DND-41 (cell line): Measurements from ENCODE around the gene ST6GALNAC1.
"Not testable (repeated sequence)": the region's sequence is repeated elsewhere in the genome, so short reads cannot be mapped to it uniquely, and the experiment has no call there.

Experiments
- ATAC-seq: fragments of 200-7000 bp; cut with Tn5 transposase; 3 replicates; pipeline ENCODE4 v1.9.1; 2021; ENCODE audit warnings: low read depth; ENCODE audit not compliant: insufficient read depth
- DNase-seq: peaks from one replicate; pipeline ENCODE4 v3.0.0-alpha.2; 2020
- H2AFZ ChIP-seq: 2 replicates; pipeline ENCODE4 v1.6.0; 2012; ENCODE audit warnings: low read depth, low read length
- H3K27ac ChIP-seq: 2 replicates; pipeline ENCODE4 v1.5.1; 2012; ENCODE audit warnings: low read length, inconsistent platforms
- H3K27me3 ChIP-seq: fragments of 200-600 bp; sonication (generic); 2 replicates; pipeline ENCODE4 v1.6.0; 2012; ENCODE audit warnings: low read length, mild to moderate bottlenecking, inconsistent platforms; ENCODE audit not compliant: insufficient read depth, poor library complexity
- H3K36me3 ChIP-seq: 2 replicates; pipeline ENCODE4 v1.5.1; 2012; ENCODE audit warnings: low read length, inconsistent platforms; ENCODE audit not compliant: insufficient read depth
- H3K4me1 ChIP-seq: 2 replicates; pipeline ENCODE4 v1.5.1; 2012; ENCODE audit warnings: mild to moderate bottlenecking, low read length; ENCODE audit not compliant: insufficient read depth
- H3K4me2 ChIP-seq: 2 replicates; pipeline ENCODE4 v1.6.0; 2012; ENCODE audit warnings: mild to moderate bottlenecking, moderate library complexity, low read length, inconsistent platforms; ENCODE audit not compliant: insufficient read depth
- H3K4me3 ChIP-seq, 2 experiments: fragments of 200-600 bp in 1 of 2; shearing (Covaris generic) in 1 of 2; 2 replicates each; pipeline ENCODE4 v1.5.1; 2012 to 2016; ENCODE audit warnings: inconsistent platforms in 2 of 2, low read length in 2 of 2, mild to moderate bottlenecking in 2 of 2, low read depth in 1 of 2, moderate library complexity in 1 of 2
- H3K79me2 ChIP-seq: 2 replicates; pipeline ENCODE4 v1.6.0; 2012; ENCODE audit warnings: low read length, inconsistent platforms; ENCODE audit not compliant: insufficient read depth
- H3K9ac ChIP-seq: 2 replicates; pipeline ENCODE4 v1.6.0; 2012; ENCODE audit warnings: low read depth, mild to moderate bottlenecking, inconsistent platforms, low read length, moderate library complexity
- H3K9me3 ChIP-seq: 2 replicates; pipeline ENCODE4 v1.5.1; 2012; ENCODE audit warnings: low read length, moderate library complexity, mild to moderate bottlenecking, inconsistent platforms; ENCODE audit not compliant: insufficient read depth, severe bottlenecking
- H4K20me1 ChIP-seq: 2 replicates; pipeline ENCODE4 v1.6.0; 2012; ENCODE audit warnings: low read length; ENCODE audit not compliant: insufficient read depth
- EZH2 ChIP-seq: IDR thresholded peaks from 3 replicates; pipeline ENCODE4 v1.6.1; 2012; ENCODE audit warnings: borderline replicate concordance, low read depth, mild to moderate bottlenecking, moderate library complexity, low read length, inconsistent platforms; ENCODE audit not compliant: severe bottlenecking
- TF ChIP-seq, protein P1 (sequence below): IDR thresholded peaks from 2 replicates; pipeline ENCODE4 v1.5.1; 2012; ENCODE audit warnings: borderline replicate concordance, low read length, moderate library complexity, mild to moderate bottlenecking; ENCODE audit not compliant: poor library complexity, severe bottlenecking; ENCODE audit errors: extremely low read depth

ST6GALNAC1 gene

DNA sequence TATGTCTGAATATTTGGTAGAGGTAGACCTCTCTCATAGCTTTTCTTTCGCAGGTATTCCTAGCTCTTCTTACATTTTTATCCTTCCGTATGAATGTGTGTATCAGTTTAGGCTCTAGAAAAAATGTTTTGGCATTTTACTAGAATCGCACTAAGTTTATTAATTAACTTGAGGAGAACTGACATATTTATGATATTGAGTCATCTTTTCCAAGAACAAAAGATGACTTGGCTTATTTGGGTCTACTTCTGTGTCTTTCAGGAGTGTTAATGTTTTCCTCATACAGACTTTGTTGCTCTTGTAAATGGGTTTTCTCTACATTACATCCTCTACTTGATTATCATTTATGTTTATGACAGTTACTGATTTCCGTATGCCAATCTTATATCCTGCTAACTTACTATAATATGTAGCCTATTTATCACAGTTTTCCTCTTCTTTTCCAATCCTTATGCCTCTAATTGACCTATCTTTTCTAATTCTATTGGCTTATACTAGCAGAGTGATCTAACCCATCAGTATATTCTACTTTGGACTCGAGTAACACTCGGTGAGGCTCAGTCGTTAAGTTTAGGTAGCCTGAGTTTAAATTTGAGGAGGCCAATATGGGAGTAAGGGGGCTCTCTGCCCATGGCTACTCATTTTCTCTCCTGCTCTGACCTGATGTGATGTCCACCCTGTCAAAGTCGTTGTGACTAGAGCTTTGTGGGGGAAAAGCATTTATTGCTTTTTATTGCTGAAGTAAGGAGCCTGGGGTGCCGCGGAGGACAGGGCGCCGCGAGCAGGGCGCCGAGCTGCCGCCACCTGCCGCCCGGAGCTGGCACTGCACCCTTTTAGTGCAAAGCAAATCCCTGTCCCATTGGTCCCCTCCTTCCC lies 20.0 kb downstream of the ST6GALNAC1 start:
- no peak overlapping the region for H3K9ac ChIP-seq
- TF ChIP-seq EZH2: no peak
- TF ChIP-seq, protein P1, sequence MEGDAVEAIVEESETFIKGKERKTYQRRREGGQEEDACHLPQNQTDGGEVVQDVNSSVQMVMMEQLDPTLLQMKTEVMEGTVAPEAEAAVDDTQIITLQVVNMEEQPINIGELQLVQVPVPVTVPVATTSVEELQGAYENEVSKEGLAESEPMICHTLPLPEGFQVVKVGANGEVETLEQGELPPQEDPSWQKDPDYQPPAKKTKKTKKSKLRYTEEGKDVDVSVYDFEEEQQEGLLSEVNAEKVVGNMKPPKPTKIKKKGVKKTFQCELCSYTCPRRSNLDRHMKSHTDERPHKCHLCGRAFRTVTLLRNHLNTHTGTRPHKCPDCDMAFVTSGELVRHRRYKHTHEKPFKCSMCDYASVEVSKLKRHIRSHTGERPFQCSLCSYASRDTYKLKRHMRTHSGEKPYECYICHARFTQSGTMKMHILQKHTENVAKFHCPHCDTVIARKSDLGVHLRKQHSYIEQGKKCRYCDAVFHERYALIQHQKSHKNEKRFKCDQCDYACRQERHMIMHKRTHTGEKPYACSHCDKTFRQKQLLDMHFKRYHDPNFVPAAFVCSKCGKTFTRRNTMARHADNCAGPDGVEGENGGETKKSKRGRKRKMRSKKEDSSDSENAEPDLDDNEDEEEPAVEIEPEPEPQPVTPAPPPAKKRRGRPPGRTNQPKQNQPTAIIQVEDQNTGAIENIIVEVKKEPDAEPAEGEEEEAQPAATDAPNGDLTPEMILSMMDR: peak; percentile 87
- no peak overlapping the region for H3K27ac ChIP-seq
- no peak overlapping the region for H3K4me2 ChIP-seq
- H2AFZ ChIP-seq: no peak overlapping the region
- no peak overlapping the region for H3K4me3 ChIP-seq
- no peaks in the 10 kb centered on the region for H3K4me1 ChIP-seq
- no peaks in the 10 kb centered on the region for H3K9me3 ChIP-seq
- peak; percentile 74 for DNase-seq
- H3K79me2 ChIP-seq: no peaks in the 10 kb centered on the region
- no peaks in the 10 kb centered on the region for H3K36me3 ChIP-seq
- H3K27me3 ChIP-seq: no peaks in the 10 kb centered on the region
- no peaks in the 10 kb centered on the region for H4K20me1 ChIP-seq
- peak; percentile 99 for ATAC-seq

DNA sequence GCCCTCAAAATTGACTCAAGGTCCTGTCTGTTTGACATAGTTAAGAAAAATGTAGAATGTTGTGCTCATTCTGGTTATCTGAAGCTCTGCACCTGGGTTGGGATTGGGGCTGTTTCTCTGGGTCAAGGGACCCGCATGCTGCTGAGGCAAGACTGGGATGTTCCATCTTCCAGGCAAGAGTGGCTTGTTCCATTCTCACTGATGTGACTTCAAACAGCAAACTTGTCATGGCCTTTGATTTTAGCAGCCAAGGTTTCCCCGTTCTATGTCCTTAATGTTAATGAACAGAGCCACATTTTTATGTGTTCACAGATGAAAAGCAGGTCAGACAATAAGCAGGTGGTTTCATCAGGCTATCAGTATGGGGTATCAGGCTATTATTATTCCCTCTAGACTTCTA lies 25.7 kb downstream of the ST6GALNAC1 start:
- Histone ChIP-seq H3K27ac (no peak overlapping the region), H3K4me3 (no peak overlapping the region), H4K20me1 (no peaks in the 10 kb centered on the region), H2AFZ (no peak overlapping the region), H3K9ac (no peak overlapping the region), H3K27me3 (no peaks in the 10 kb centered on the region), H3K4me1 (no peaks in the 10 kb centered on the region), H3K4me2 (no peak overlapping the region), H3K79me2 (no peaks in the 10 kb centered on the region), H3K36me3 (no peaks in the 10 kb centered on the region), H3K9me3 (no peaks in the 10 kb centered on the region)
- DNase-seq (no peak), ATAC-seq (no peak)
- TF ChIP-seq EZH2: no peak
- TF ChIP-seq, protein P1: no peak

DNA sequence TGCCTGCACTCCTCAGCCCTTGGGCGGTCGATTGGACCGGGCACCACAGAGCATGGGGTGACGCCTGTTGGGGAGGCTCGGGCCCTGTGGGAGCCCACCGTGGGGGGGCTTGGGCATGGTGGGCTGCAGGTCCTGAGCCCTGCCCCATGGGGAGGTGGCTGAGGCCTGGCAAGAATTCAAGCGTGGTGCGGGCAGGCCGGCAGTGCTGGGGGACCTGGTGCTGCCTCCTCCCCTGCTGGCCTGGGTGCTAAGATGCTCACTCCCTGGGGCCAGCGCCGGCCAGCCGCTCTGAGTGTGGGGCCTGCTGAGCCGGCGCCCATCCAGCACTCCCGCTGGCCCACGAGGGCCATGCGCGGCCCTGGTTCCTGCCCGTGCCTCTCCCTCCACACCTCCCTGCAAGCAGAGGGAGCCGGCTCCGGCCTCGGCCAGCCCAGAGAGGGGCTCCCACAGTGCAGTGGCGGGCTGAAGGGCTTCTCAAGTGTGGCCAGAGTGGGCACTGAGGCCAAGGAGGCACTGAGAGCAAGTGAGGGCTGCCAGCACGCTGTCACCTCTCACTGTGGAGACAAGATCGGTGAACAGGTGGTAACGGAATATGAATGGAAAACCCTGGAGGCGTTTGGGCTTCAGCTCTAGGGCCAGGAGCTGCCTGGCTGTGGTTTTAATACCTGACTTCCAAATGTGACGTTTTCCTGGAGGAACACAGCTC lies 28.5 kb downstream of the ST6GALNAC1 start:
- H3K9ac ChIP-seq: no peak overlapping the region
- H4K20me1 ChIP-seq: no peaks in the 10 kb centered on the region
- no peak overlapping the region for H3K4me2 ChIP-seq
- H3K79me2 ChIP-seq: no peaks in the 10 kb centered on the region
- DNase-seq: no peak
- H3K4me3 ChIP-seq: no peak overlapping the region
- no peaks in the 10 kb centered on the region for H3K9me3 ChIP-seq
- no peak for TF ChIP-seq EZH2
- TF ChIP-seq, protein P1: no peak
- H3K4me1 ChIP-seq: no peaks in the 10 kb centered on the region
- ATAC-seq: no peak
- peaks cover 2% of the 10 kb centered on the region for H3K27me3 ChIP-seq
- no peaks in the 10 kb centered on the region for H3K36me3 ChIP-seq
- H2AFZ ChIP-seq: no peak overlapping the region
- H3K27ac ChIP-seq: no peak overlapping the region

DNA sequence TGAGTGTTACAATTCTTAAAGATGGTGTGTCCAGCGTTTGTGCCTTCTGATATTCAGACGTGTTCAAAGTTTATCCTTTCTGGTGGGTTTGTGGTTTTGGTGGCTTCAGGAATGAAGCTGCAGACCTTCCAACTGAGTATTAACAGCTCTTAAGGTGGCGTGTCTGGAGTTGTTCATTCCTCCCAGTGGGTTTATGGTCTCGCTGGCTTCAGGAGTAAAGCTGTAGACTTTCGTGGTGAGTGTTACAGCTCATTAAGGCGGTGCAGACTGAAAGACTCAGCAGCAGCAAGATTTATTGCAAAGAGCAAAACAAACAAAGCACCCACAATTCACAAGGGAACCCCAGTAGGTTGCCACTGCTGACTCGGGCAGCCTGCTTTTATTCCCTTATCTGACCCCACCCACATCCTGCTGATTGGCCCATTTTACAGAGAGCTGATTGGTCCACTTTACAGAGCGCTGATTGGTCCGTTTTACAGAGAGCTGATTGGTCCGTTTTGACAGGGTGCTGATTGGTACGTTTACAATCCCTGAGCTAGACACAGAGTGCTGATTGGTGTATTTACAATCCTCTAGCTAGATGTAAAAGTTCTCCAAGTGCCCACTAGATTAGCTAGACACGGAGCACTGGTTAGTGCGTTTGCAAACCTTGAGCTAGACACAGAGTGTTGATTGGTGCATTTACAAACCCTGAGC lies 29.3 kb downstream of the ST6GALNAC1 start:
- not testable (repeated sequence) for H3K4me1 ChIP-seq, H4K20me1 ChIP-seq, DNase-seq, H3K4me3 ChIP-seq, H3K27ac ChIP-seq, H2AFZ ChIP-seq, H3K79me2 ChIP-seq, H3K4me2 ChIP-seq, H3K9ac ChIP-seq, H3K27me3 ChIP-seq, H3K36me3 ChIP-seq, ATAC-seq, H3K9me3 ChIP-seq
